GM19455 (cell line): ENCODE data around the gene RNF115.

Experiments used
- ATAC-seq: cut with Tn5 transposase; IDR thresholded peaks from one replicate; pipeline ENCODE4 v1.9.1; 2021; ENCODE audit not compliant: unreplicated experiment

The RNF115 gene

DNA sequence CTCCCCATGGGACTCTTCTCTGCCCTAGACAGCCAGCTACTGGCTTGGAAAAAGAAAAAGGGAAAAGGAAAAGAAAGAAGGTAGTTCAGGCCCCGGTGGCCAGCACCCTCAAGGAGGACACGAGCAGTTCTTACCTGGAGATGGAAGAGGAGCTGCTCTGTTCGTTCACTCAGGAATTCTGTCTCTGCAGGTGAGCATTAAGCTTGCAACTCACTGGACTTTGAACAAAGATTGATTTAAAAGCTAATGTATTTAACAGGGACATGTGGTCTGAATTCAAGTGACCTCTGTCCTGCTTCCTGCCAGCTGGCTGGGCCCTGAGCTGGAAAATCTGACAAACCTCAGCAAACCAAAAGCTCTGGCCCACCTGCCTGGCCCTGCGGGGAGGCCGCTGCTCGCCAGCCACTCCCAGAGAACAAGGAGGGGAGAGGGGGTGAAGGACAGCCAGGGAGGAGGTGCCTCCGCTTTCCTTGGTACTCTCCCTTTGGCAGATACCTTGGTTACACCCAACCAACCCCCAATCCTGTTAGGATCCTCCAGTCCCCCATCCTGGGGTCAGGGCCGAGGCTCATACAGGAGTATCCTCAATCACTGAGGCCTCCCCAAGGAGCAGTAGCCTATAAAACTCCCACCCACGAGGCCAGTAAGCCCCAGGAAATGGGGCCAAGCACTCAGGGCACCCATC, 116.6 kb downstream of the RNF115 start, which contains the start of gene PDZK1:
PDZK1 (minus strand) TSS at position 186 of the 685 bp plus-strand sequence. CDS start 19,347 bp downstream, outside the sequence.
- no peak for ATAC-seq

DNA sequence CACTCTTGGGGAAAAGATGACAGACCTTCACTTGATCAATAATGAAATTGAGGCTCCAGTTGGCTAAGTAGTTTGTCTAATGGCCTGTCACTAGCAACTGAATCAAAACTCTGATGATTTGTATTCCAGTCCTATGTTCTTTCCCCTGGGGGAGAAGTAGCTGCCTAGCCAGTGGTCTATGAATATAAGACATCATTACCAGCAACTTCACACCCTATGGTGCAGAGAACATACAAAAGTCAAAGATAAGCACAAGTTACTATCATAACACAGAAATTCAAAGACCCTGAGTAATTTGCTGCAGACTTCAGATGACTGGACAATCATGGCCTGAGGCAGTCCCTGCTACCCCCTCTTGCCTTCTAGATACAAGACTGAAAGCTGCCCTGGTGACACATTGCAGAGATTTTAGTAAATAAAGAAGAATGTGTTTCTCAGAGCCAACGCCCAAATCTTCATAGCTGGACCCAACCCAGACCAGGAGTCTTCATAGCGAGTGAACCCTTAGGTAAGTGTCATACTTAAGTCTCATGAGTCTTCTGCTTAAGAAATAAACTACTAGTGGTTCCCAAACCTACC, 117.7 kb downstream of the RNF115 start:
- ATAC-seq = no peak

DNA sequence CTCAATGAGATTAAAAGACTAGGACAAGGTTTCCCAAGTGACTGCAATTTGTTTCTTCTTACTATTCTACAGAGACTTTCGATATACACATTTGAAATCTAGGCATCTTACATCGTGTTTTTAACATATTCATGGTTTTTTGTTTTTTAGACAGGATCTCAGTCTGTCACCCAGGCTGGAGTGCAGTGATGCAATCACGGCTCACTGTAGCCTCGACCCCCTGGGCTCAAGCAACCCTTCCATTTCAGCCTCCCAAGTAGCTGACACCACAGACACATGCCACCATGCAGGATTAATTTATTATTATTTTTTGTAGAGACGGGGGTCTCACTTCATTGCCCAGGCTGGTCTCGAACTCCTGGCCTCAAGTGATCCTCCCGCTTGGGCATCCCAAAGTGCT, 118.3 kb downstream of the RNF115 start:
- no peak for ATAC-seq

DNA sequence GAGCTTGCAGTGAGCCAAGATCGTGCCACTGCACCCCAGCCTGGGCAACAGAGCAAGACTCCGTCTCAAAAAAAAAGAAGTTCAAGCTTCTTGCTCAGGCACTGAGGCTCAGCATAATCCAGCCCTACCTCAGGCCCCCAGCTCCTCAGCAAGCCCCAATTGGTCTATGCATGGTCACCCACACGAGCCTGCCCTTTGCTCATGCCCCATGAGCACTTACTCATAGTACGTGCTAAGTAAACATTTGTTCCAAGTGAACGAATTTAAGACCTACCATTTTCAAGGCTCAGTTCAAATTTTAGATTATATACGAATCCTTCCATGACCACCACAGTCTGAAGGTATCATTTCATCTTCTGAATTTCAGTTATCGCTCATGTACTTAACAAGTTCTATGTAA, 121.1 kb downstream of the RNF115 start:
- no peak for ATAC-seq

DNA sequence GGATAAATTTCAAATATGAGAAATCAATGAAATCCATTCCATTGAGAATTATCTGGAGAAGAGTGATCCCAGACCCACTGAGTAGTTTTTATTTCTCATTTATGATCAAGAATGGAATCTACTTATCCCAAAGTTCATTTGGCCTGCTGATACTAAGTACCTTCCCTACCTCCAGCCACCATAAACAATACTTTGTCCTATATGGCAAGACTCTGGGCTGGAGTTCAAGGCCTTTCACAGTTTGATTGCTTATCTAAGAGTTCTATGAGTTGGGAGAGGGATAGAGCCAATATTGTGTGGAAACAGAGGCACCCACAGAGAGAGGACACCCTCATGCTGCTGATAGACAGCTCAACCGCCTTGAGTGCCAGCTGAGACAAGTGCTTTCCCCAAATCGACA, 121.8 kb downstream of the RNF115 start:
- no peak for ATAC-seq

DNA sequence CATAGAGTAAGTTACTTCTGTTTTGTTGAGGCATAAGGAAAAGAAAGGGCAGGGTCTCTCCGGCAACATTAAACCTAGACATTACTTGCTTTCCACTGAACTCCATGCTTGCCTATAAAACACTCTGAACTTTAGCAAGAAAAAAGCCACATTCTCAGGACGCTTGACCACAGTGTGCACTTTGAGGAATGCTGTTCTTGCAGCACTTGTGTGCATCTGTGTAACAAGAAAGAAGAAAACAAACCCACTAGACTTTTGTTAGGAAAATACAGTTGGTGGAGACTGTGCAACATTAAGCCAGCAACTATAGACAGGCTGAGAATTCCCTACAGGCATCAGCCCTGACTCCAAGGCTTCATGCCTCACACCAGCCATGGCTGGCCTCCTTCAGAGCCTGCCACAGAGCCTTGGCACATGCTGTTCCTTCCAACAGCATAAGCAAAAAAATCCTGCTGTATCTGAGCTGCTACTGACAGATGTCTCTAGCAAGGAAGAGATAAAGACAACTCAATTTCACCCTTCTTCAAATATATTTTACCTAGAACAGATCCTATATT, 122.5 kb downstream of the RNF115 start:
- no peak for ATAC-seq

DNA sequence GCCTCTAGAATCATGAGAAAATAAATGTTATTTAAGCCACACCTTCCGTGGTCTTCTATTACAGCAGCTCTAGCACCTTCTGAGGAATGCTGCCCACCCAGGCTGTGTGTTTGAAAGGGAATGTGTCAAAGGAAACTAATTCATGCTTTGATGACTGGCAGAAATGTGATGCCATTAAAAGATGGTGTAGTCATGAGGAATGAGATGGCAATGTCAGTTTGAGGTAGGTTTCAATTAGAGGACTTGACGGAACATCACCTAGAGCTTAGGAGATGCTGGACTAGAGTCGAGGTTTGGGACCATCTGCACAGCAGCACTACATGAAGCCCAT, 127.3 kb downstream of the RNF115 start:
- ATAC-seq = no peak

DNA sequence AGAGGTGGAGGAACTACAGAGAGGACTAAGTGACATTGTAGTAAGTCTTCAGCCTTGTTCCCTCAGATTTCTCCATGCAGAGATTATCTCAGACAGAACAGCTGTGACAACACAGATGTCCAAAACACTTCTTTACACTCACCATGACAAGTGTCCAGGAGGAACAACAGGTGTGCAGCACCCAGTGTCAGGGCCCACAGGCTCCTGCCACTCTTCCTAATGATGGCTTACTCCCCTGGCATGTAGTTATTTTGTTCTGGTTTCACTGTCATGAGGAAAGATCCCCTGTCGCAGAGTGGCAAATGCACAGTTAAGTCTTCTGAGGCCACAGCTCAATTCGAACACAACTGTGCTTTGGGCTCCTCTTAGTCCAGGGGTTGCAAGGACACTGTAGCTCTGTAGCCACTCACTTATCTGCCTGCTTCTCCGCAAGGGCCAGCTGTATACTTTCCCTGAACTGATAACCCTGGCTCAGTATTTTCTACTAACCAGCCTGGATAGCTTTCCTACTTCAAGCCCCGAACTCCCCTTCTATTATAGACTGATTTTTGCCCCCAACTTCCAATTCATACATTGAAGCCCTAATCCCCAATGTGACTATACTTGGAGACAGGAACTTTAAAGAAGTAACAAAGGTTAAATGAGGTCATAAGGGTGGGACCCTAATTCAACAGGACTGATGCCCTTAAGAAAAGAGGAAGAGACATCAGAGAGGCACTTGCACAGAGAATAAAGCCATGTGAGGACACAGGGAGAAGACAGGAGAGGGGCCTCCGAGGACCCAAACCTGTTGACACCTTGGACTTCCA, 127.9 kb downstream of the RNF115 start:
- no peak for ATAC-seq

DNA sequence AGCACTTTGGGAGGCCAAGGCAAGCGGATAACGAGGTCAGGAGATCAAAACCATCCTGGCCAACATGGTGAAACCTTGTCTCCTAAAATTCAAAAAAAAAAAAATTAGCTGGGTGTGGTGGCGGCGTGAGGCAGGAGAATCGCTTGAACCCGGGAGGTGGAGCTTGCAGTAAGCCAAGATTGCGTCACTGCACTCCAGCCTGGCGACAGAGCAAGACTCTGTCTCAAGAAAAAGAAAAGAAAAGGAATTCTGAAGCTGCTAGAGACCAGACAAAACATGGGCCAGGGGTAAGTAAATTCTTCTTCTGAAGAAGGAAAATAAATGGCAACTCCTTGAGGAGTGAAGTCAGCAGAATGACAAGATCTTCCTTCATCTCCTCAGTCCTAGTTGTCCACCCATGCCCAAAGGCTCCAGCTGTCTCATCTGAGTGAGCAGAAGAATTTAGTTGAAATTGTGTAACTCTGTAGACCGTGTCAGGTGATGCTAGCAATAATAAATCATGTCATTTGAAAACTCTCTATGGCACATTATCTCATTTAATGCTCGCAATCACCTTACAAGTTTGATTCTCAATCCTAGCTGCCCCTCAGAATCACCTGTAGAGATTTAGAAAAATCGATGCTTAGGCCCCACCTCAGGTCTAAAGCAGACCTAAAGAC, 131.0 kb downstream of the RNF115 start:
- no peak for ATAC-seq

DNA sequence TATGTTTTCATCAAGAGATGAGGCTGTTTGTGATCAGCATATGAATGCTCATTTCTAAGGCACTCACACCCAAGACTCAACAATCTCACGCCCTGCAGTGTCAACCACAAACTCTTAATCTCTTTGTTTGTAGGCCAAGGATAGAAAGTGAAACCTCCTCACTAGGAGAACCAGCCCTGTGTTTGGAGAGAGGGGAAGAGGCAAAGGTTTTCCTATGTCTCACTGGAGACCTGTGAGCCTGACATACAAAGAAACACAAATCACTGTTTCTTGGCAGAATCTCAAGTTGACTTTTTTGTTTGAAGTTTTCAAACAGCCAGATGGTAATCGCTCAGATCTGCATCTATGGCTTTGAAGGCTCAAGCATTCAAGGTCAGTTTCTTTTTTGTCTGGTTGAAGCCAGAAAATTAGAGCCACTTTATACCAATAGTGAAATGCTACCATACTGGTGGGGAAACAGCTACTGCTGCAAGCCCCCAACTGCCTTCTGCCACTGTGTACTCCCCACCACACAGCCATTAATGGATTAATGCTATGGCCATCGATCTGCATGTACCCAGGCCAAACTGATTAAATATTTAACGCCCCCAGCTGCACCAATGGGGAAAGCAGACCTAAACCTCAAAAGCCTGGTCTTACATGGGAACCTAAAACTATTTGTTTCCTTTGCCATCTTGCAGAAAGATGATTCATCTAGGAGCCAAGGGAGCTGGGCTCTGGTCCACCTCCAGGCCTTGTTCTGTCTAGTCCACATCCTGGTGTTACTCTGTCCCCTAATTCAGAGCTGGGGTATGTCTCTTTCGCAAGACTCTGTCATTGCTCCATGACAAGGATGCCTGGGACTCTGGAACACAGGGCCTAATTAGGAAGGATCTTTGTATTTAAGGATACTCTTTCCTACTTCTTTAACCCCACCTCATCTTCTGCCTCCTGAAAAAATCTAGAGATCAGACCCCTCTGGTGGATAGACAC, 133.0 kb downstream of the RNF115 start:
- no peak for ATAC-seq

DNA sequence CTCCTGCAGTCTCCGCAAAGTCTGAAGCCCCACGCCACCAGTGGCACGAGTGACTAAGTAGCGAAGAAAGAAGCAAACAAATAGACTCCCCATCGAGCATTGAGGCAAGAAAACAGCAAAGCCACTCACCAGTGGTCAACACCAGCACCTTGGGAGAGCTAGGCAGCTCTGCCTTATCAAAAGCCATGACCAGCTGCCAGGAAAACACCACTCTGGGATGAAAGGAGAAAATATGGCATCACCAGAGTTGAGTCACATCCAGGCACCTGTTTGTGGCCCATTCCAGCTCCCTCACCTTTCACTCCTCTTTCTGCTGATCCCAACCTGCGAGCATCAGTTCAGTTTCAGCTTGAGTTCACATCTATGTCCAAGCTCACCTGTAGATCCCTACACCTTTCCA, 134.0 kb downstream of the RNF115 start:
- no peak for ATAC-seq

DNA sequence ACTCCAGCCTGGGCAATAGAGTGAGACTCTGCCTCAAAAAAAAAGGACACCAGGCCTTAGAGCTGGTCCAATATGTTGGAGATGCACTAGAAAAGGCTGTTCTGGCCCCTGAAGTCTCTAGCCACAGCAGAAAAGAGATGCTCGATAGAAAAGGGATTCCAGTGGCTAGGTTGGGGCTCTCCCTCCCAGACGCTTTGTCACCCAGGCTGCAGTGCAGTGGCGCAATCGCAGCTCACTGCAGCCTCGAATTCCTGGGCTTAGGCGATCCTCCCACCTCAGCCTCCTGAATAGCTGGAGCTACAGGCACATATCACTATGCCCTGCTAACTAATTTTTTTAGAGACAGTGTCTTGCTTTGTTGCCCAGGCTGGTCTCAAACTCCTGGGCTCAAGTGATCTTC, 135.0 kb downstream of the RNF115 start:
- ATAC-seq = no peak
